CD4-positive, alpha-beta T cell (primary cell): ENCODE data around the gene TTC1. TPM values are rescaled to one million over a fixed set of nuclear protein-coding genes. Genes with fewer than 3 reads are reported as not detected.

Experiments
- ATAC-seq: fragments of 200-7000 bp; cut with Tn5 transposase; one replicate; pipeline ENCODE4 v1.10.0; 2022; ENCODE audit warnings: mild to moderate bottlenecking; ENCODE audit not compliant: poor library complexity
- CTCF ChIA-PET: fragments of 350-600 bp; sonication (Branson Sonifier 250); formaldehyde crosslinking; loops from one replicate; lab custom pipeline; 2021; ENCODE audit warnings: antibody characterized with exemption, inconsistent platforms; lab: Charles Lee
- POLR2A ChIA-PET: fragments of 350-600 bp; sonication (Branson Sonifier 250); formaldehyde crosslinking; loops from one replicate; lab custom pipeline; 2021; ENCODE audit warnings: antibody characterized with exemption, inconsistent platforms; lab: Charles Lee
- DNase-seq, 14 experiments: peaks; one replicate each; pipeline ENCODE4 v3.0.0-alpha.2; 2013 to 2020; ENCODE audit warnings: mixed read lengths in 2 of 14
- H3K27ac ChIP-seq, 2 donors: one replicate each; pipeline versions ENCODE4 v1.5.1 to v1.7.0; 2013; ENCODE audit warnings: low read length in 2 of 2, low read depth in 1 of 2, mild to moderate bottlenecking in 1 of 2
- H3K27me3 ChIP-seq, 2 experiments: 1 replicate in 1 of 2; 2 replicates in 1 of 2; pipeline versions ENCODE4 v1.6.1 to v1.7.0; 2013; ENCODE audit warnings: low read length in 2 of 2, control low read depth in 1 of 2, mild to moderate bottlenecking in 1 of 2, moderate library complexity in 1 of 2; ENCODE audit not compliant: insufficient read depth in 2 of 2, control insufficient read depth in 1 of 2
- H3K36me3 ChIP-seq: one replicate; pipeline ENCODE4 v1.6.1; 2013; ENCODE audit warnings: low read length, control low read depth; ENCODE audit not compliant: insufficient read depth
- H3K4me1 ChIP-seq: one replicate; pipeline ENCODE4 v1.6.1; 2013; ENCODE audit warnings: low read length, control low read depth; ENCODE audit not compliant: insufficient read depth
- H3K4me3 ChIP-seq: one replicate; pipeline ENCODE4 v1.5.1; 2013; ENCODE audit warnings: mild to moderate bottlenecking, low read length, moderate library complexity
- H3K9me3 ChIP-seq, 2 experiments: 1 replicate in 1 of 2; 2 replicates in 1 of 2; pipeline versions ENCODE4 v1.6.1 to v1.7.0; 2013; ENCODE audit warnings: low read length in 2 of 2, mild to moderate bottlenecking in 2 of 2, control low read depth in 1 of 2, moderate library complexity in 1 of 2; ENCODE audit not compliant: control insufficient read depth in 1 of 2, insufficient read depth in 1 of 2
- H3K27ac Mint-ChIP-seq: one replicate; pipeline ENCODE4 v1.8.0; 2020; ENCODE audit warnings: mixed read lengths
- H3K27me3 Mint-ChIP-seq: one replicate; pipeline ENCODE4 v1.8.0; 2021; ENCODE audit warnings: mixed read lengths
- H3K36me3 Mint-ChIP-seq: one replicate; pipeline ENCODE4 v1.8.0; 2021; ENCODE audit warnings: low read depth, mixed read lengths
- H3K4me1 Mint-ChIP-seq: one replicate; pipeline ENCODE4 v1.8.0; 2021; ENCODE audit warnings: low read depth, mixed read lengths
- H3K4me3 Mint-ChIP-seq: one replicate; pipeline ENCODE4 v1.8.0; 2020; ENCODE audit warnings: mild to moderate bottlenecking, mixed read lengths
- H3K9me3 Mint-ChIP-seq: one replicate; pipeline ENCODE4 v1.8.0; 2020; ENCODE audit warnings: mixed read lengths
- intact Hi-C, 2 experiments: fragments of 100-400 bp; cut with DNase I in 1 of 2; cut with micrococcal nuclease in 1 of 2; formaldehyde crosslinking; loops; one replicate each; pipeline versions ENCODE4 v1.15.1 to v1.9.0; 2023 to 2025; cut with DNase I, micrococcal nuclease
- total RNA-seq, 174 experiments: library from RNA in 2 of 174; stranded (reverse) in 2 of 174; gene quantifications; one replicate each; pipeline ENCODE4 v1.2.3 and lab custom pipeline; 2021 to 2026
- TF ChIP-seq, protein P1 (sequence below): fragments of 200-600 bp; IDR thresholded peaks from one replicate; pipeline ENCODE4 v1.8.0; 2022; ENCODE audit warnings: antibody characterized with exemption, mild to moderate bottlenecking

The TTC1 gene
- total RNA-seq, 2 experiments from 2014 or later: 15.9 to 16.3 TPM

DNA sequence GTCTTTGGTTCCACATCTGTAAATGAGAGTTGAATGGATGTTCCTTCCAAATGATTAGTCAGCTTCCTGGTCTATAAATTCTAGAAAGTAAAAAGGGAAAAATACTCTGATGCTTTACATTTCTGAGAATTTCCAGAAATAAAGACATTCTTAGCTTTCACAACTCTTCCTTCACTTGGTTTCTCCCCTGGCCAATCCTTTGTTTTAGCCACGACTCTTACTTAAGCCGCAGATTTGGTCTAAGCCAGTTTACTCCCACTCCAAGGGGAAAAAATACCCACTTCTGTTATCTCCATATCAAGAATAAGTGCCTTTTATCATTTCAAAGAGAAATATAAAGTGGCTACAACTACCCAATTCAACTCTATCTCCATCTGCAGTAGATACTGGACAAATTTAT lies 80.6 kb downstream of the TTC1 start:
- Mint-ChIP-seq H3K4me3 (no peak overlapping the region), H3K27me3 (no peaks in the 10 kb centered on the region), H3K4me1 (peaks cover 4% of the 10 kb centered on the region), H3K9me3 (no peaks in the 10 kb centered on the region), H3K27ac (no peak overlapping the region), H3K36me3 (peaks cover 44% of the 10 kb centered on the region)
- Histone ChIP-seq H3K9me3 (no peaks in the 10 kb centered on the region), H3K4me3 (no peak overlapping the region), H3K4me1 (no peaks in the 10 kb centered on the region), H3K36me3 (peaks cover 29% of the 10 kb centered on the region), H3K27ac (no peak overlapping the region), H3K27me3 (no peaks in the 10 kb centered on the region)
- TF ChIP-seq, protein P1, sequence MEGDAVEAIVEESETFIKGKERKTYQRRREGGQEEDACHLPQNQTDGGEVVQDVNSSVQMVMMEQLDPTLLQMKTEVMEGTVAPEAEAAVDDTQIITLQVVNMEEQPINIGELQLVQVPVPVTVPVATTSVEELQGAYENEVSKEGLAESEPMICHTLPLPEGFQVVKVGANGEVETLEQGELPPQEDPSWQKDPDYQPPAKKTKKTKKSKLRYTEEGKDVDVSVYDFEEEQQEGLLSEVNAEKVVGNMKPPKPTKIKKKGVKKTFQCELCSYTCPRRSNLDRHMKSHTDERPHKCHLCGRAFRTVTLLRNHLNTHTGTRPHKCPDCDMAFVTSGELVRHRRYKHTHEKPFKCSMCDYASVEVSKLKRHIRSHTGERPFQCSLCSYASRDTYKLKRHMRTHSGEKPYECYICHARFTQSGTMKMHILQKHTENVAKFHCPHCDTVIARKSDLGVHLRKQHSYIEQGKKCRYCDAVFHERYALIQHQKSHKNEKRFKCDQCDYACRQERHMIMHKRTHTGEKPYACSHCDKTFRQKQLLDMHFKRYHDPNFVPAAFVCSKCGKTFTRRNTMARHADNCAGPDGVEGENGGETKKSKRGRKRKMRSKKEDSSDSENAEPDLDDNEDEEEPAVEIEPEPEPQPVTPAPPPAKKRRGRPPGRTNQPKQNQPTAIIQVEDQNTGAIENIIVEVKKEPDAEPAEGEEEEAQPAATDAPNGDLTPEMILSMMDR: no peak
- ATAC-seq (no peak), DNase-seq (no peak)
- CTCF ChIA-PET: no interaction called here
- intact Hi-C loops: no loop called here
- POLR2A ChIA-PET: no interaction called here

GRCh38 chr5:160090059-160090458 lies 81.1 kb downstream of the TTC1 start:
- no peak overlapping the region for H3K27ac Mint-ChIP-seq
- CTCF ChIA-PET: no interaction called here

DNA sequence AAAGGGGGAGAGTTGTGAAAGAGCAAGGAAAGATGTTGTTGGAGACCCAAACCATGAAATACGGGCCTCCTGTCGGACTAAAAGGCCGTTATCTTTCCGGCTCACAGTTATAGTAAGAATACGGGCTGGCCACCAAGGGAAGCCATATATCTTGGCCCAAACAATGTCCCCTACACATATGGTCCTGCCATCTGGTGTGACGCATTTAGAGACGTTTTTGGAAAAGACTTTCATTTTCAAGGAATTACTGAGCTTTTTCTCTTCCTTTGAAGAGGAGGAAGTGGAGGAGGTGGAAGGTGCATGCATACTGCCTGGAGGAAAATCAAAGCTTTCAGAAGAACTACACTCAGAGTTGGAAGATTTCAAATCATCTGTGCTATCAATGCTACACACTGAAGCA lies 83.6 kb downstream of the TTC1 start:
- DNase-seq (no peak), ATAC-seq (no peak)
- Histone ChIP-seq H3K9me3 (no peaks in the 10 kb centered on the region), H3K36me3 (peaks cover 44% of the 10 kb centered on the region), H3K27me3 (no peaks in the 10 kb centered on the region), H3K4me3 (no peak overlapping the region), H3K4me1 (no peaks in the 10 kb centered on the region), H3K27ac (no peak overlapping the region)
- TF ChIP-seq, protein P1: no peak
- intact Hi-C loops: no loop called here
- Mint-ChIP-seq H3K27ac (no peak overlapping the region), H3K4me1 (peaks cover 4% of the 10 kb centered on the region), H3K4me3 (no peak overlapping the region), H3K36me3 (peaks cover 60% of the 10 kb centered on the region), H3K27me3 (no peaks in the 10 kb centered on the region), H3K9me3 (no peaks in the 10 kb centered on the region)
- ChIA-PET POLR2A (no interaction called here), CTCF (no interaction called here)

More at GRCh38 chr5:160090059-160090458, 81.1 kb downstream of the TTC1 start:
- Mint-ChIP-seq H3K36me3 (peaks cover 46% of the 10 kb centered on the region), H3K27me3 (no peaks in the 10 kb centered on the region), H3K9me3 (no peaks in the 10 kb centered on the region), H3K4me3 (no peak overlapping the region), H3K4me1 (peaks cover 4% of the 10 kb centered on the region)
- TF ChIP-seq, protein P1: no peak
- intact Hi-C loops: no loop called here
- POLR2A ChIA-PET: no interaction called here
- Histone ChIP-seq H3K4me1 (no peaks in the 10 kb centered on the region), H3K27me3 (no peaks in the 10 kb centered on the region), H3K36me3 (peaks cover 29% of the 10 kb centered on the region), H3K27ac (no peak overlapping the region), H3K4me3 (no peak overlapping the region), H3K9me3 (no peaks in the 10 kb centered on the region)
- DNase-seq (no peak), ATAC-seq (no peak)
